ENCODE measurements around the gene FAM98C.

FAM98C gene

DNA sequence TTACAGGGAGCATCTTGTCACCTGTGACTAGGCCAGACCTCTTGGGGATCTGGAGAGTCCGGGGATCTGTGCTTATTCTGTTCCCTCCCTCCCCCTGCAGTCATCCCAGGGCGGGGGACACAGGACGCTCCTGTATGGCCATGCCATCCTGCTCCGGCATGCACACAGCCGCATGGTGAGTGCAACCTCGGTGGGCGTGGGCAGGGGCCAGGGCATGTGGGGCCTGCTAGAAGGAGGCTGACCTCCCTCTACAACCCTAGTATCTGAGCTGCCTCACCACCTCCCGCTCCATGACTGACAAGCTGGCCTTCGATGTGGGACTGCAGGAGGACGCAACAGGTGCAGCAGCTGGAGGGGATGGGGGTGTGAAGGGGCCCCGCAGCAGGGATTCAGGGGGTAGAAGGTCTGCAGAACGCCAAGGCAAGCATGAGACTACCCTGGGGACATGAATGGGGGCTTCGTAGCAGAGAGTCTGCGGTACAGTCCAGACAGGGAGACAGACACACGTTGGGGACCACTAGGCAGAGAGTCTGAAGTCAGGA lies 40.6 kb downstream of the FAM98C start:
- no peak for DNase-seq
- in situ Hi-C loops (cut with MboI; ENCODE audit: low pct_unique_long_range_greater_than_20kb, low sequenced_read_pairs) = no loop called here

DNA sequence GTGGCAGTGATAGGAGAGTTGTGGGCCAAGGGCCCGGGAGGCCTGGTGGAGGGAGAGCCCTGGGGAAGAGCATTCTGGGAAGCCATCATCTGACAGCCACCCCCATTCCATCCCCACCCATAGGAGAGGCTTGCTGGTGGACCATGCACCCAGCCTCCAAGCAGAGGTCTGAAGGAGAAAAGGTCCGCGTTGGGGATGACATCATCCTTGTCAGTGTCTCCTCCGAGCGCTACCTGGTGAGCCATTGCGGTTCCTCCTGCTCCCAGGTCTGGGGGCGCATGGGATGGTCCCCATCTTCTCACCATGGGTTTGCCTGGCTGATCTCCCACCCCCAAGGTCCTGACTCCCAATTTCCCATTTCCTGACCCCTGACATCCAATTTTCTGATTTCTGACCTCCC lies 41.1 kb downstream of the FAM98C start:
- no peak for DNase-seq
- in situ Hi-C loops (cut with MboI; ENCODE audit: low pct_unique_long_range_greater_than_20kb, low sequenced_read_pairs) = no loop called here

- in situ Hi-C loops (cut with MboI; ENCODE audit: low pct_unique_long_range_greater_than_20kb, low sequenced_read_pairs) = no loop called here
- DNase-seq = no peak
Measured at GRCh38 chr19:38445362-38445761, 42.5 kb downstream of the FAM98C start.

DNA sequence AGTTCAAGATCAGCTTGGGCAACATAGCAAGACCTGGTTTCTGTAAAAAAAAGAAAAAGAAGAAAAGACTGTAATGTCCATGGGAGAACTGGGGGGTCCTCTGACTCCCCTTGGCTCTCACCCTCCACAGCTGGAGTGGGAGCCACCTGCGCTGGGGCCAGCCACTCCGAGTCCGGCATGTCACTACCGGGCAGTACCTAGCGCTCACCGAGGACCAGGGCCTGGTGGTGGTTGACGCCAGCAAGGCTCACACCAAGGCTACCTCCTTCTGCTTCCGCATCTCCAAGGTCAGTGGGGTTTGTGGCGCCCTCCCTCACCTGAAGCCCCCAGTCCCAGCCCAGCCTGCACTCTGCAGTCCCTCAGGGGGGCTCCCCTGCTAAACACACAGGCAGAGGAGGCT lies 45.3 kb downstream of the FAM98C start:
- in situ Hi-C loops (cut with MboI; ENCODE audit: low pct_unique_long_range_greater_than_20kb, low sequenced_read_pairs) = no loop called here
- DNase-seq = no peak

- no peak for DNase-seq
Measured at GRCh38 chr19:38449518-38449917, 46.6 kb downstream of the FAM98C start.

DNA sequence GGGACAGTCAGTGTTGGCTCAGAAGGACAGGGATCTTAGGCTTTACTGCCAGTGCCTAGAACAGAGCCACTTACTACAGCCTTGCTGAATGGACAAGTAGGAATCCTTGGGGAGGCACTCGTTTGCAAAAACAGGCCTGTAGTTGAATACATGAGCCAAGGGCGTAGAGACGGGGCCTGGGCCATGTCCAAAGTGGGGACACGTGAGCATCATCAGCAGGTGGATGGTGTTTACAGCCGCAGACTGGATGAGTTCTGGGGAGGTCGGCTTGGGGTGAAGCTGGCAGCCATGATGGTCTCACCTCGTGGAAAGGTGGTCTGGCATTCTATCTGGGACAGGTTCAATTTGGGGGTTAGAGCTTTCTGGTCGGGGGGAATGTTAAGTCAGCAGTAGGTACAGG lies 48.1 kb downstream of the FAM98C start:
- DNase-seq = no peak
- in situ Hi-C loops (cut with MboI; ENCODE audit: low pct_unique_long_range_greater_than_20kb, low sequenced_read_pairs) = no loop called here

More at GRCh38 chr19:38449518-38449917, 46.6 kb downstream of the FAM98C start:
- in situ Hi-C loops (cut with MboI; ENCODE audit: low pct_unique_long_range_greater_than_20kb, low sequenced_read_pairs) = no loop called here

DNA sequence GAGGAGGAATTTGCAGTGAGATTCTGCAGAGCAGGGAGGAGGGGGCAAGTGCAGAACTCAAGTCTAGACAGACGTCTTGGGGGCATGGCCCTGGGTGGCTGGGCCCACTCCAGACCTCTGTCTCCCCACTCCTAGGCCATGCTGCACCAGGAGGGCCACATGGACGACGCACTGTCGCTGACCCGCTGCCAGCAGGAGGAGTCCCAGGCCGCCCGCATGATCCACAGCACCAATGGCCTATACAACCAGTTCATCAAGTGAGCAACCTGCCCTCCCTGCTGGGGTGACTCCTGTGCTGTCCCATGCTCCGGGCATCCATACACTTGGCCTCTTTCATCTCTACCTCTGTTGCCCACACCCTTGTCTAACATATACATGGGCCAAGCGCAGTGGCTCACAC lies 48.7 kb downstream of the FAM98C start:
- no peak for DNase-seq
- in situ Hi-C loops (cut with MboI; ENCODE audit: low pct_unique_long_range_greater_than_20kb, low sequenced_read_pairs) = no loop called here

- DNase-seq = no peak
- in situ Hi-C loops (cut with MboI; ENCODE audit: low pct_unique_long_range_greater_than_20kb, low sequenced_read_pairs) = no loop called here
Measured at GRCh38 chr19:38452430-38453366, 49.8 kb downstream of the FAM98C start.

DNA sequence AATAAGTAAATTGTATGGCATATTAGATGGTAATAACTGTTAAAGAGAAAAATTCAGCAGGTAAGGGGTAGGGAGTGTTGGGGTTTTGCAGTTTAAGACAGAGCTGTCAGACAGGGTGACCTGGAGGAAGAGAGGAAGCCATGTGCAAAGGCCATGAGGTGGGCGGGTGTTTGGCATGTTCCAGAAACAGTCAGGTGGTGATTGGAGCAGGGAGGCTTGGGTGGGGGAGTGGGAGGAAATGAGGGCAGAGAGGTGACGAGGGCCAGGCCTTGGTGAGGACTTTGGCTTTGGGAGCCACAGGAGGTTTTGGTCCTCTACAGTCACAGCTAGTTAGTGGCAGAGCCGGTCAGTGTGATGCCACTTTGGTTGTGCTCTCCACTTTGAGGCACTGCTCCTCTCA lies 50.7 kb downstream of the FAM98C start:
- no peak for DNase-seq
- in situ Hi-C loops (cut with MboI; ENCODE audit: low pct_unique_long_range_greater_than_20kb, low sequenced_read_pairs) = no loop called here

- DNase-seq = peak; percentile 44
- in situ Hi-C loops (cut with MboI; ENCODE audit: low pct_unique_long_range_greater_than_20kb, low sequenced_read_pairs) = no loop called here
Measured at GRCh38 chr19:38455031-38455430, 52.1 kb downstream of the FAM98C start.

- in situ Hi-C loops (cut with MboI; ENCODE audit: low pct_unique_long_range_greater_than_20kb, low sequenced_read_pairs) = no loop called here
Measured at GRCh38 chr19:38457202-38457601, 54.3 kb downstream of the FAM98C start.

GRCh38 chr19:38457690-38458405 lies 55.0 kb downstream of the FAM98C start:
- DNase-seq = no peak
- in situ Hi-C loops (cut with MboI; ENCODE audit: low pct_unique_long_range_greater_than_20kb, low sequenced_read_pairs) = no loop called here

More at GRCh38 chr19:38457202-38457601, 54.3 kb downstream of the FAM98C start:
- no peak for DNase-seq

Data from KBM-7 (cell line).